Measurements from ENCODE around the gene CCSAP.

CCSAP gene

GRCh38 chr1:229284887-229285286 is 58.0 kb downstream of the CCSAP start:
- no peak for DNase-seq

- DNase-seq, result no peak
Measured at GRCh38 chr1:229283183-229283611, 59.6 kb downstream of the CCSAP start.

- no peak for DNase-seq
Measured at GRCh38 chr1:229282295-229282823, 60.5 kb downstream of the CCSAP start.

GRCh38 chr1:229281339-229281926 is 61.4 kb downstream of the CCSAP start:
- DNase-seq, result no peak

GRCh38 chr1:229280921-229281320 is 61.9 kb downstream of the CCSAP start:
- DNase-seq, result no peak

- DNase-seq, result no peak
Measured at GRCh38 chr1:229280037-229280828, 62.6 kb downstream of the CCSAP start.

GRCh38 chr1:229279242-229279641 is 63.6 kb downstream of the CCSAP start:
- DNase-seq, result no peak

GRCh38 chr1:229278120-229278741 is 64.6 kb downstream of the CCSAP start:
- DNase-seq, result no peak

GRCh38 chr1:229275005-229275404 is 67.8 kb downstream of the CCSAP start:
- no peak for DNase-seq

- DNase-seq, result no peak
Measured at GRCh38 chr1:229273507-229274232, 69.2 kb downstream of the CCSAP start.

GRCh38 chr1:229272164-229273158 is 70.4 kb downstream of the CCSAP start:
- DNase-seq, result no peak

GRCh38 chr1:229271448-229272159 is 71.2 kb downstream of the CCSAP start:
- peak; percentile 68 for DNase-seq
